ENCODE data around the gene PTPN14.

PTPN14 gene

DNA sequence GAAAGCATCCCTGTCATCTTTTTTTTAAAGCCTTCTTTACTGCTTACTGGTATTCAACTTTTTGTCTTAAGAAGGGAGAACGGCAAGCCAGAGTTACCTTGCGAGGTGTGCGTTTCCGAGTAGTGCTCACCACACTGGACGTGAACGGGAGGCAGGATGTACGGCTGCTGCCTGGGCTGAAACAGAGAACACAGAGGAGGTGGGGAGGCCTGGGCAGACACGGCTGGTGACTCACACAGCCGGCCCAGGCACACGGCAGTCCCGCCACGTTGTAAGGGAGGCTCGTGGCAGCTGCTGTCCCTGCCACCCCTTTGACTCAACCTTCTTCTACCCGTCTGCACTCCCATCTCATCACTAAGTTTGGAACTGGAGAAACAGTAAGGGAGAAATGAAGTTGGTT, 164.7 kb downstream of the PTPN14 start:
- DNase-seq: no peak

DNA sequence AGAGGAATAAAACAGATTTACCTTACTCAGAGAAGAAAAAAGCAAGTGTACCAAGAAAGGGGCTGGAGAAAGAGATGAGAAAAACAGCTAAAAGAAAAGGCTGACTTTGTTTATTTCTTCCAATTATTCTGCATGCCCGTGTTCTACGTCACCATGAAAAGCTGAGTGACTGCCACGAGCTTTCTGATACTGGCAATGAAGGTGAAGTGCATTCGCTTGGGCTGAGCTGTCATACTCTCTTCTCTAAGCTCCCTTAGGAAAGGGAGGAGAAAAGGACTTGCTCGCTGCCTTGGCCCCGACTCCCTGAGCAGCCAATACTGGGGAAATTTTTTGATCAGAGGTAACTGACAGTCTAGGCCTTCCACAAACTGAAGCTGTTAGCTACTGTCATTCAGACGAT, 165.1 kb downstream of the PTPN14 start:
- DNase-seq: no peak

GRCh38 chr1:214385428-214385827, 166.0 kb downstream of the PTPN14 start:
- DNase-seq: no peak

GRCh38 chr1:214384373-214385079, 166.9 kb downstream of the PTPN14 start:
- DNase-seq: no peak

DNA sequence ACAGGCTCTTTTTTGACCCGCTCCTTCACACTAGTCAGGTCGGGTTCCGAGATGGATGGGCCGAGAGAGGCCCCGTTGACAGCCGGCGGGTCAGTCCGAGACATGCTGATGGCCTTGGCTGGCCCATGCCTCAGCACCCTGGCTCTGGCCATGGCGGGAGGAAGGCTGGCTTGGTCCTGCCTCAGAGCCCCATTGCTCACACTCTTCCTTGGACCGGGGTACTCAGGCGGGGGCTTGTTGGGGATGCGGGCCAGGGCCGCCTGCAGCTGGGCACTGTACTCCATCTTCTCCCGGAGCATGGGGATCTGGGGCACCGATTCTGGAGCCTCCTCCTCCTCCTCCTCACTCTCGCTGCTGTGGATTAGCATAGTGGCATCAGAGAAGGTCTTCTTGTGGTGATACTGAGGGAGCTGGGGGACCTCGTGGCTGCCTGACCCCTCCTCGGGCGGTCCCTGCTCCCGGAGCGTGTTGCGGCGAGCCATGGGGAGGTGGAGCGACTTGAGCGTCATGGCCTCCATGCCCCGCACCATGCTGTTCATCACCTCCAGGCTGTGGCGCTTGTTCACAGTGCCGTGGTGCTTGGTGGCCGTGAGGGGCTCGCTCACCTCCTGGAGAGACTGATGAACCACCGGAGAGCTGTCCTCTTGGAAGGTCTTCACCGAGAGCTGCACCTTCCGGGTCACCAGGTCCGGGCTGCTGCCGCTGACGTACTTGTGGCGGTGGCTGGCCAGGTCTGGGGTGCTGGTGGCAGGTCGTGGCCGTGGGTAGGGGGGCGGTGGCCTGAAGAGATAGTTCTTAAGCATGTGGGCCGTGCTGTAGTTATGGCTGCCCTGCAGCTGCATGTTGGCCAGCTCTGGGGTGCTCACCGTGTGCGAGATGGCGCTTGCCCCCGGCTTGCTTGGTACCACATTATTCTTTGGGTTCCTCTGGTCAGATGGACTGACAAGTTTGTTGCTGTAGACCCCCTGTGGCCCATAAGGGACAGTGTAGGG, 167.7 kb downstream of the PTPN14 start:
- no peak for DNase-seq

DNA sequence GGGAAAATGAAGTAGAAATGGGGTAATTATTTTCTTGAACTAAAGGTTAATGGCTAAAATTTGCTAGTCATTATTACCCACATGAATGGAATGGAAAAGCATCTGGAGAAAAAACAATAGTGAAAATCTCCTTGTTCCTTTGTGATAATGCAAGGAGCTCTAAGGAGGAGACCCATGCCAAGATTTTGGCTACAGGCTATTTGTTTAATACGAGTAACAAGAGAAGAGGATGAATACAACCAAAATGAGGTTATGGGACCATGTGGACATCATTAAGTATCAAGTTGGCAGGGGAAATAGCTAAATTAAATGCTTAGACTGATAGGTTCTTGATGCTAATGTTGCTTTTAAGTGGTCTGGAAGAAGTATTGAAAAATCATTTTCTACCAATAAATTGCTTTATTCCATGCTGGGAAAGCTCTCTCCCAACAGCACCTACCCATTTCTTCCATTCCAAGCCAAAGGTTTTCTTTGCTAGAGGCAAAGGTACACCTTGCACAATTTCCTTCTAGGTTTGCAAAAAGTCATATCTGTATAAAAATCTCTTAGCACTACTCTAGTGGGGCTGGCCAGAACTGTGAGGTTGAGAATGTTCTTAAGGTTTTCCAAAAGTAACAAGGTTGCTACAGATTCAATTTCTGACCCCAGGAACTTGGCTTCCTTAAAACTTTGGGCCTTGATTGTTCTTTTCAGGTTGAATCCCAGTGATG, 170.3 kb downstream of the PTPN14 start:
- no peak for DNase-seq

GRCh38 chr1:214380396-214380795, 171.0 kb downstream of the PTPN14 start:
- DNase-seq: no peak

- no peak for DNase-seq
Observed at GRCh38 chr1:214379236-214379970, 172.0 kb downstream of the PTPN14 start.

GRCh38 chr1:214378492-214378891, 172.9 kb downstream of the PTPN14 start:
- no peak for DNase-seq

DNA sequence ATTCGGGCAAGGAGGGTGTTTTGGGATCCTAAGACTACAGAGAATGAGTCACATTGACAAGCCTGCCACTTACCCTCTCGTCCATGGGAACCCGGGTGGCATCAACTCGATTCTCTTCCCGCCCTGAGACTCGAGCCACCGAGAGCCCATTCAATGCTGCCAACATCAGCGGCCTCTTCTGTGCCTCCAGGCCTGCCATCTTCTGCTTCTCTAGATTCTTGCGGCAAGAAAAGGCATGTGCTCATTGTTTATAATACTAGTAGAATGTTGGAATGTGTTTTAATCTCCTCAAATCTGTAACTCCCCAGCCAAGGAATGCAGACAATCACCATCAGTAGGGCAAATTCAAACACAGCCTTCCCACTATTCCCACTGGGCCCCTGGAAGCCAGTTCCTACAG, 173.5 kb downstream of the PTPN14 start:
- DNase-seq: no peak

- no peak for DNase-seq
Observed at GRCh38 chr1:214377485-214377884, 173.9 kb downstream of the PTPN14 start.

- no peak for DNase-seq
Observed at GRCh38 chr1:214372092-214372491, 179.3 kb downstream of the PTPN14 start.

- no peak for DNase-seq
Observed at GRCh38 chr1:214370615-214371014, 180.8 kb downstream of the PTPN14 start.

DNA sequence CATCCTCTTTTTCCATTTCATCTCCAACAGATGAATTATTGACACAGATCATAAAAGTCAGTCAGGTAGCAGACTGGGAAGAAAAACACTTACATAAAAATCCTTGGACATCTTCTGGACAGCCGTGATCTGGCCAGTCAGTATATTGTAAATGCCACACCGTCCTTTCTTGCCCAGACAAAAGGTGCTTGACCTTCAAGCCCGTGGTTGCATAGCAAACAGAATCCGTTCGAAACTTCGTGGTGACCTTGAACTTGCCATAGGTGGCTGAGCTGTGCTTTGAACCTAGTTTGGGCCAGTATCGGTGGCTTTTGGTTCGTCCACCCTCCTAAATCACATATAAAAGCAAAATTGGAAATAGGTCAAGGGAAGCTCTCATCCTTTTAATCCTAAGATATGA, 182.0 kb downstream of the PTPN14 start:
- no peak for DNase-seq

GRCh38 chr1:214367841-214368240, 183.6 kb downstream of the PTPN14 start:
- DNase-seq: no peak

- DNase-seq: no peak
Observed at GRCh38 chr1:214364786-214365295, 186.6 kb downstream of the PTPN14 start.

GRCh38 chr1:214364386-214364785, 187.0 kb downstream of the PTPN14 start:
- DNase-seq: no peak

DNA sequence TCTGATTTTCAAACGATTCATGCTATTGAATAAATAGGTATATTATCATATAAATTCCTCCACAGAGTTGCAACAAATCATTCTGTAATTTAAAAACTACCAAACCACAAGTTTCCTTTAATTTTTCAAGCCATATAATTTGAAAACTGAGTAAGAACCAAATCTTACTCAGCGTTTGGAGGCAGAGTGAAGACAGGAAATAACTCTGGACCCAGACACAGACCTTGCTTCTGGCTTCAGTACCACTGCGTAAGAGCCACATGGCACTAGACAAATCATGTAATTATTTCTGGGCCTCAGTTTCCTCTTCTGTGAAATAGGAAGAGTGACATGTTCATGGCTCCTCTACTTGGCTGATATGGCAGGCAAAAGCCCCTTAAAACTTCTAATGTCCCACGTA, 188.0 kb downstream of the PTPN14 start:
- DNase-seq: no peak

GRCh38 chr1:214362188-214362882, 189.1 kb downstream of the PTPN14 start:
- no peak for DNase-seq

DNA sequence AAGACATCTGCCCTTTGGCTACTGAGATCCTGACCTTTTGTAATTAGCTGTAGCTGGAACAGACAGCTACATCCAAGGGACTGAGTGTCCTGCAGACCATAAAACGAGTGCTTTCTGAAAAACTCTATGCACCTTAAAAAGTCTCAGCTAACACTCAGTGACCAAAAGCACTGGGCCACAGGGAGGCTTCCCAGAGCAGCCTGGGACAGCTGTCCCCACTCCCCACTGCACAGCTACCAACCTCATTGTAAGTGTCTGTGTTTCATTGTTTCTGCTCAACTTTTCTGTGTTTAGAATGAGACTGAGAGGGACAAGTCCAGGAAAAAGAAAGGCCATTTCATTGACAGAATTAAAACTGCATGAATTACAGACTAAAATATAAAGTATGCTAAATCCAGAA, 189.8 kb downstream of the PTPN14 start:
- DNase-seq: no peak

GRCh38 chr1:214360525-214361164, 190.8 kb downstream of the PTPN14 start:
- no peak for DNase-seq
